HepG2 (cell line): ENCODE results near the gene RUNX2. TPM values are rescaled to one million over a fixed set of nuclear protein-coding genes. Genes with fewer than 3 reads are reported as not detected.

Experiments
- CENPX ChIP-seq: sonication (generic); formaldehyde crosslinking; IDR thresholded peaks from 2 replicates; pipeline ENCODE4 v1.9.0; 2021; ENCODE audit warnings: mild to moderate bottlenecking, missing genetic modification reagents, moderate library complexity
- GABPB1 ChIP-seq: IDR thresholded peaks from 2 replicates; pipeline ENCODE4 v1.6.1; 2016; ENCODE audit warnings: mild to moderate bottlenecking, missing genetic modification reagents, moderate library complexity, missing compliant biosample characterization
- HIVEP1 ChIP-seq: sonication (generic); formaldehyde crosslinking; IDR thresholded peaks from 2 replicates; pipeline ENCODE4 v1.4.0; 2020; ENCODE audit warnings: mild to moderate bottlenecking, missing genetic modification reagents
- MTF1 ChIP-seq: sonication (generic); formaldehyde crosslinking; IDR thresholded peaks from 2 replicates; pipeline ENCODE4 v1.5.0; 2020; ENCODE audit warnings: missing genetic modification reagents
- NCOA2 ChIP-seq: sonication (generic); formaldehyde crosslinking; IDR thresholded peaks from 2 replicates; pipeline ENCODE4 v1.8.0; 2022; ENCODE audit warnings: inconsistent platforms
- NR2F2 ChIP-seq: IDR thresholded peaks from 2 replicates; pipeline ENCODE4 v1.6.1; 2012; ENCODE audit warnings: low read depth, inconsistent platforms, borderline replicate concordance
- SNAPC2 ChIP-seq: sonication (generic); formaldehyde crosslinking; IDR thresholded peaks from 2 replicates; pipeline ENCODE4 v1.8.1; 2022; ENCODE audit warnings: mild to moderate bottlenecking, missing genetic modification reagents
- TCF12 ChIP-seq, 2 experiments: fragments of 450-650 bp in 1 of 2; sonication (generic) in 1 of 2; formaldehyde crosslinking in 1 of 2; IDR thresholded peaks; 2 replicates each; pipeline versions ENCODE4 v1.6.1 to v1.8.0; 2017 to 2022; ENCODE audit warnings: antibody characterized with exemption in 1 of 2, mild to moderate bottlenecking in 1 of 2, missing genetic modification reagents in 1 of 2, moderate library complexity in 1 of 2
- ZNF136 ChIP-seq: sonication (generic); formaldehyde crosslinking; IDR thresholded peaks from 2 replicates; pipeline ENCODE4 v1.8.1; 2022; ENCODE audit warnings: low read depth, mild to moderate bottlenecking, moderate library complexity, missing genetic modification reagents
- ZNF138 ChIP-seq: sonication (generic); formaldehyde crosslinking; IDR thresholded peaks from 2 replicates; pipeline ENCODE4 v1.5.0; 2020; ENCODE audit warnings: mild to moderate bottlenecking, low read depth, missing genetic modification reagents
- ZNF274 ChIP-seq: sonication (generic); formaldehyde crosslinking; IDR thresholded peaks from 2 replicates; pipeline ENCODE4 v1.5.1; 2020; ENCODE audit warnings: mild to moderate bottlenecking, missing genetic modification reagents
- ZNF292 ChIP-seq: sonication (generic); formaldehyde crosslinking; IDR thresholded peaks from 2 replicates; pipeline ENCODE4 v1.8.1; 2022; ENCODE audit warnings: mild to moderate bottlenecking, low read depth, missing genetic modification reagents, borderline replicate concordance
- ZNF670 ChIP-seq: sonication (generic); formaldehyde crosslinking; IDR thresholded peaks from 2 replicates; pipeline ENCODE4 v1.8.0; 2022; ENCODE audit warnings: mild to moderate bottlenecking, missing genetic modification reagents, borderline replicate concordance
- ZNF746 ChIP-seq: sonication (generic); formaldehyde crosslinking; IDR thresholded peaks from 2 replicates; pipeline ENCODE4 v1.8.0; 2022; ENCODE audit warnings: mild to moderate bottlenecking, missing genetic modification reagents
- polyA plus RNA-seq, 8 experiments: library from polyadenylated mRNA; depleted of rRNA in 3 of 8; stranded (reverse) in 7 of 8; unstranded in 1 of 8; fragments of >200 nt; fragmentation: Illumina TruSeq in 4 of 8; extraction: Trizol in 4 of 8; gene quantifications; 2 replicates each; pipeline versions ENCODE4 v1.2.1 to v1.2.3, GENCODE V29; 2011 to 2016; ENCODE audit warnings: low read depth in 4 of 8, missing spikeins in 1 of 8, mixed read lengths in 1 of 8; ENCODE audit not compliant: insufficient read depth in 1 of 8
- total RNA-seq, 5 experiments: library from RNA; depleted of rRNA; stranded (reverse); fragments of >200 nt; fragmentation: Illumina TruSeq; extraction: Trizol; gene quantifications; 2 replicates each; pipeline ENCODE4 v1.2.3, GENCODE V29; 2016; ENCODE audit warnings: low read depth in 1 of 5
- TF ChIP-seq, protein P1 (sequence below), 2 experiments: fragments of 450-650 bp in 1 of 2; sonication (generic) in 1 of 2; formaldehyde crosslinking in 1 of 2; IDR thresholded peaks; 2 replicates each; pipeline versions ENCODE4 v1.6.1 to v1.8.0; 2016 to 2022; ENCODE audit warnings: antibody characterized with exemption in 1 of 2, mild to moderate bottlenecking in 1 of 2, missing genetic modification reagents in 1 of 2
- TF ChIP-seq, protein P2 (sequence below): sonication (generic); formaldehyde crosslinking; IDR thresholded peaks from 2 replicates; pipeline ENCODE4 v1.8.0; 2022; ENCODE audit warnings: mild to moderate bottlenecking, missing genetic modification reagents, moderate library complexity

The RUNX2 gene
- total and polyA plus RNA-seq, 2 of the 13 experiments (the other 11 are each of a cell fraction or from before 2014, with no cell fraction given) = not detected

- TF ChIP-seq, protein P1, sequence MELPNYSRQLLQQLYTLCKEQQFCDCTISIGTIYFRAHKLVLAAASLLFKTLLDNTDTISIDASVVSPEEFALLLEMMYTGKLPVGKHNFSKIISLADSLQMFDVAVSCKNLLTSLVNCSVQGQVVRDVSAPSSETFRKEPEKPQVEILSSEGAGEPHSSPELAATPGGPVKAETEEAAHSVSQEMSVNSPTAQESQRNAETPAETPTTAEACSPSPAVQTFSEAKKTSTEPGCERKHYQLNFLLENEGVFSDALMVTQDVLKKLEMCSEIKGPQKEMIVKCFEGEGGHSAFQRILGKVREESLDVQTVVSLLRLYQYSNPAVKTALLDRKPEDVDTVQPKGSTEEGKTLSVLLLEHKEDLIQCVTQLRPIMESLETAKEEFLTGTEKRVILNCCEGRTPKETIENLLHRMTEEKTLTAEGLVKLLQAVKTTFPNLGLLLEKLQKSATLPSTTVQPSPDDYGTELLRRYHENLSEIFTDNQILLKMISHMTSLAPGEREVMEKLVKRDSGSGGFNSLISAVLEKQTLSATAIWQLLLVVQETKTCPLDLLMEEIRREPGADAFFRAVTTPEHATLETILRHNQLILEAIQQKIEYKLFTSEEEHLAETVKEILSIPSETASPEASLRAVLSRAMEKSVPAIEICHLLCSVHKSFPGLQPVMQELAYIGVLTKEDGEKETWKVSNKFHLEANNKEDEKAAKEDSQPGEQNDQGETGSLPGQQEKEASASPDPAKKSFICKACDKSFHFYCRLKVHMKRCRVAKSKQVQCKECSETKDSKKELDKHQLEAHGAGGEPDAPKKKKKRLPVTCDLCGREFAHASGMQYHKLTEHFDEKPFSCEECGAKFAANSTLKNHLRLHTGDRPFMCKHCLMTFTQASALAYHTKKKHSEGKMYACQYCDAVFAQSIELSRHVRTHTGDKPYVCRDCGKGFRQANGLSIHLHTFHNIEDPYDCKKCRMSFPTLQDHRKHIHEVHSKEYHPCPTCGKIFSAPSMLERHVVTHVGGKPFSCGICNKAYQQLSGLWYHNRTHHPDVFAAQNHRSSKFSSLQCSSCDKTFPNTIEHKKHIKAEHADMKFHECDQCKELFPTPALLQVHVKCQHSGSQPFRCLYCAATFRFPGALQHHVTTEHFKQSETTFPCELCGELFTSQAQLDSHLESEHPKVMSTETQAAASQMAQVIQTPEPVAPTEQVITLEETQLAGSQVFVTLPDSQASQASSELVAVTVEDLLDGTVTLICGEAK (IDR thresholded peaks at IDR 0.05) = no peak
- TF ChIP-seq, protein P1 (CRISPR knock-in tag; IDR thresholded peaks at IDR 0.05) = 0 out of 2 replicates have a peak, but pooled peaks have one; percentile 29
- TF ChIP-seq MTF1 (CRISPR knock-in tag) = no peak
- no peak for TF ChIP-seq HIVEP1 (CRISPR knock-in tag)
- no peak for TF ChIP-seq ZNF746 (CRISPR knock-in tag)
- no peak for TF ChIP-seq SNAPC2 (CRISPR knock-in tag)
- TF ChIP-seq ZNF274 (CRISPR knock-in tag) = 0 out of 2 replicates have a peak, but pooled peaks have one; percentile 54
- no peak for TF ChIP-seq ZNF138 (CRISPR knock-in tag)
- TF ChIP-seq ZNF670 (CRISPR knock-in tag) = no peak
- no peak for TF ChIP-seq CENPX
- peak; percentile 20; the same call in 1 of the 2 replicates for TF ChIP-seq GABPB1
- no peak for TF ChIP-seq ZNF136 (CRISPR knock-in tag)
- 0 out of 2 replicates have a peak, but pooled peaks have one; percentile 5 for TF ChIP-seq ZNF292
- TF ChIP-seq, protein P2, sequence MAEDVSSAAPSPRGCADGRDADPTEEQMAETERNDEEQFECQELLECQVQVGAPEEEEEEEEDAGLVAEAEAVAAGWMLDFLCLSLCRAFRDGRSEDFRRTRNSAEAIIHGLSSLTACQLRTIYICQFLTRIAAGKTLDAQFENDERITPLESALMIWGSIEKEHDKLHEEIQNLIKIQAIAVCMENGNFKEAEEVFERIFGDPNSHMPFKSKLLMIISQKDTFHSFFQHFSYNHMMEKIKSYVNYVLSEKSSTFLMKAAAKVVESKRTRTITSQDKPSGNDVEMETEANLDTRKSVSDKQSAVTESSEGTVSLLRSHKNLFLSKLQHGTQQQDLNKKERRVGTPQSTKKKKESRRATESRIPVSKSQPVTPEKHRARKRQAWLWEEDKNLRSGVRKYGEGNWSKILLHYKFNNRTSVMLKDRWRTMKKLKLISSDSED (CRISPR knock-in tag) = no peak
- no peak for TF ChIP-seq TCF12 (IDR thresholded peaks at IDR 0.05)
- no peak for TF ChIP-seq TCF12 (CRISPR knock-in tag; IDR thresholded peaks at IDR 0.05)
- TF ChIP-seq NCOA2 (CRISPR knock-in tag) = no peak
- no peak for TF ChIP-seq NR2F2
Observed at GRCh38 chr6:45421709-45422502, 93.8 kb downstream of the RUNX2 start (continued).
